Measurements from ENCODE around the gene OR2F2.

OR2F2 gene

DNA sequence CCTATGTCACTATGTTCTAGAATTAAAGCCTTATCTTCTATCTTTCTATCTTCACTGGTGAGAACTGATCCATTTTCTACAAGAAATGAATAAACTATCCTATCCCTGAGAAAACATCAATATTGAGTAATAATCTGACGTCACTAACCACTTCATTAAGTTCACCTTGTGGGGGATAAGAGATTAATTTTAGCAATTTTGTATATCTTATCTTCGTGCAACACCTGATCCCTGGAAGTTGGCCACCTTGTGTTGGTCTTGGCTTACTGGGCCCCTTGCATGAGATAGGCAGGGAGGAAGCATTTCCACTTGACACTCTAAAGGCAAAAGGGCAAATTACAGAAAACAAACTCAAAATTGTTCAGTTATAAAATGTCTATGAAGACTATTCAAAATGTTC lies 45.0 kb downstream of the OR2F2 start:
- no peak for DNase-seq (ENCODE audit: low read depth)

DNA sequence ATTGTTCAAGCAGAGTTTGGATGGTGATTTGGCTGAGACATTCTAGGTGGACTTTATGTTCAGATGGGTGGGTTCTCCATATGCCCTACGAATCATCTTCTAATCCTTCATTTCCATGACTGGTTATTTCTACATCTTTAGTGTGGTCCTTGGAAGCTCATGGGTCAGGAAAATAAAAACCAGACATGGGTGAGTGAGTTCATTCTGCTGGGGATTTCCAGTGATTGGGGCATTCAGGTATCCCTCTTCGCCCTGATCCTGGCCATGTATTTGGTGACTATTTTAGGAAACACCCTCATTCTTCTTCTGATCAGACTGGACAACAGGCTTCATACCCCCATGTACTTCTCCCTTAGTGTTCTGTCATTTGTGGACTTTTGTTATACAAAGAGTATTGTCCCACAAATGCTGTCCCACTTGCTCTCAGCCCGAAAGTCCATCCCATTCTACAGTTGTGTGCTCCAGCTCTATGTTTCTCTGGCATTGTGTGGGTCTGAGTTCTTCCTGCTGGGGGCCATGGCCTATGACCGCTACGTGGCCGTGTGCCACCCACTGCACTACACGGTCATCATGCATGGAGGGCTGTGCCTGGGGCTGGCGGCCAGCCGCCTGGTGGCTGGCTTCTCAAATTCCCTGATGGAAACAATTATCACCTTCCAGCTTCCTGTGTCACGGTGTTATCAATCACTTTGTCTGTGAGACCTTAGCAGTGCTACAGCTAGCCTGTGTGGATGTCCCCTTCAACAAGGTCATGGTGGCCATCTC lies 45.9 kb downstream of the OR2F2 start:
- no peak for DNase-seq (ENCODE audit: low read depth)

DNA sequence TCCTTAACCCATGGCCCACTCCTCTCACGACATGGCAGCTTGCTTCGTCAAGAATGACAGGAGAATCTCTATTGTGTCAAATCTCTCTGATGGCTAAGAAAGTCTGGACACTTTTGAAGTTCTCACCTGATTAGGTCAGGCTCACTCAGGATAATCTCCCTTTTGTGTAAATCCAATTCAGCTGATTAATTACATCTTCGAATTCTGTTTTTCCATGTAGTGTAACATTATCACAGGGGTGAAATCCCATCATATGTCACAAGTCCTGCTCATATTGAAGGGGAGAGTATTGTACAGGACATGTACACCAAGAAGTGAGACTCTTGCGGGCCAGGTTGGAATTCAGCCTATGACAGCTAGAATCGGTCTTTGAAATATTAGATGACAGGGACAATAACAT lies 48.9 kb downstream of the OR2F2 start:
- no peak for DNase-seq (ENCODE audit: low read depth)

Measured in CMK (cell line).